ENCODE data around the gene AIFM2.

- TF ChIP-seq CTCF (tag by site-specific recombination; IDR thresholded peaks at IDR 0.05): no peak
- no peak for TF ChIP-seq ZNF18 (tag by site-specific recombination; IDR thresholded peaks at IDR 0.05)
- TF ChIP-seq ZNF274 (IDR thresholded peaks at IDR 0.05; ENCODE audit: low read length): no peak
- no peak for TF ChIP-seq ZNF274 (tag by site-specific recombination; IDR thresholded peaks at IDR 0.05; ENCODE audit: borderline replicate concordance)
Measured at GRCh38 chr10:70114902-70115301, 17.7 kb downstream of the AIFM2 start.
